HepG2 (cell line): Measurements from ENCODE around the gene FHIT. TPM values are rescaled to one million over a fixed set of nuclear protein-coding genes. Genes with fewer than 3 reads are reported as not detected.

Source experiments
- ATAC-seq: fragments of 200-7000 bp; cut with Tn5 transposase; 3 replicates; pipeline ENCODE4 v1.9.1; 2020; ENCODE audit warnings: mild to moderate bottlenecking, moderate library complexity
- BruUV-seq: library from RNA; stranded (reverse); fragments of 400-500 nt; replicated peaks from 2 replicates; lab custom pipeline; 2021; lab: Mats Ljungman, UMichigan
- CTCF ChIA-PET: fragments of 300-600 bp; formaldehyde crosslinking; extraction: SDS; loops from one replicate; lab custom pipeline; 2021; ENCODE audit warnings: low total read pairs, inconsistent platforms, low intra/inter-chr PET ratio; lab: Yijun Ruan, JAX
- POLR2A ChIA-PET: fragments of 350-600 bp; sonication (Branson Sonifier 250); formaldehyde crosslinking; loops from one replicate; lab custom pipeline; 2020; ENCODE audit warnings: antibody characterized with exemption, inconsistent platforms; lab: Yijun Ruan, JAX
- DNase-seq: peaks from one replicate; pipeline ENCODE4 v3.0.0-alpha.2; 2015; ENCODE audit warnings: low spot score
- FAIRE-seq: peaks from 3 replicates; lab custom pipeline; 2011; peaks lifted over from hg19 to GRCh38; lab: Jason Lieb, UNC
- H2AFZ ChIP-seq: one replicate; pipeline ENCODE4 v1.6.1; 2011; ENCODE audit warnings: low read length, inconsistent platforms
- H3K27ac ChIP-seq: fragments of 300-600 bp; 3 replicates; pipeline ENCODE4 v1.8.0; 2011; ENCODE audit warnings: mixed run types, mild to moderate bottlenecking, mixed read lengths, low read length, inconsistent platforms; ENCODE audit not compliant: insufficient read depth; ENCODE audit errors: extremely low read length
- H3K27me3 ChIP-seq, 2 experiments: fragments of 200-600 bp in 1 of 2; 2 replicates in 1 of 2; 3 replicates in 1 of 2; pipeline versions ENCODE4 v1.6.0 to v1.8.0; 2011; ENCODE audit warnings: low read length in 2 of 2, mild to moderate bottlenecking in 2 of 2, moderate library complexity in 2 of 2, inconsistent platforms in 1 of 2; ENCODE audit not compliant: insufficient read depth in 2 of 2, control insufficient read depth in 1 of 2
- H3K36me3 ChIP-seq, 2 experiments: fragments of 200-600 bp in 1 of 2; replicated peaks in 1 of 2; 2 replicates in 1 of 2; 3 replicates in 1 of 2; pipeline versions ENCODE4 v1.5.1 to v1.8.0; 2011; ENCODE audit warnings: low read length in 2 of 2, inconsistent platforms in 1 of 2; ENCODE audit not compliant: insufficient read depth in 2 of 2, control insufficient read depth in 1 of 2
- H3K4me1 ChIP-seq: 2 replicates; pipeline ENCODE4 v1.5.1; 2012; ENCODE audit warnings: low read length, inconsistent platforms; ENCODE audit not compliant: insufficient read depth
- H3K4me2 ChIP-seq: 2 replicates; pipeline ENCODE4 v1.6.0; 2011; ENCODE audit warnings: low read depth, low read length, inconsistent platforms
- H3K4me3 ChIP-seq, 3 experiments: fragments of 200-600 bp in 1 of 3; sonication (generic), shearing (Covaris generic) in 1 of 3; replicated peaks in 1 of 3; 2 replicates each; pipeline ENCODE4 v1.5.1; 2011 to 2016; ENCODE audit warnings: low read length in 3 of 3, inconsistent platforms in 2 of 3, low read depth in 2 of 3, mild to moderate bottlenecking in 2 of 3, control low read depth in 1 of 3, mixed read lengths in 1 of 3; ENCODE audit not compliant: insufficient read depth in 1 of 3
- H3K79me2 ChIP-seq: one replicate; pipeline ENCODE4 v1.6.1; 2011; ENCODE audit warnings: low read length, inconsistent platforms; ENCODE audit not compliant: insufficient read depth
- H3K9ac ChIP-seq: 2 replicates; pipeline ENCODE4 v1.6.0; 2011; ENCODE audit warnings: mild to moderate bottlenecking, low read depth, low read length, inconsistent platforms; ENCODE audit not compliant: insufficient read depth
- H3K9me3 ChIP-seq: 2 replicates; pipeline ENCODE4 v1.5.1; 2012; ENCODE audit warnings: mild to moderate bottlenecking, low read length
- H4K20me1 ChIP-seq: 2 replicates; pipeline ENCODE4 v1.6.0; 2011; ENCODE audit warnings: inconsistent platforms, mild to moderate bottlenecking, low read length, moderate library complexity; ENCODE audit not compliant: insufficient read depth
- ARNT ChIP-seq: fragments of 450-650 bp; IDR thresholded peaks from 2 replicates; pipeline ENCODE4 v1.6.1; 2017
- KAT7 ChIP-seq: IDR thresholded peaks from 2 replicates; pipeline ENCODE4 v1.6.1; 2018; ENCODE audit warnings: borderline replicate concordance, missing compliant biosample characterization
- PCBP1 ChIP-seq: fragments of 200-400 bp; formaldehyde crosslinking; IDR thresholded peaks from 2 replicates; pipeline ENCODE4 v1.6.1; 2017; ENCODE audit warnings: mild to moderate bottlenecking, low read depth, low read length, borderline replicate concordance
- PITX1 ChIP-seq: sonication (generic); formaldehyde crosslinking; IDR thresholded peaks from 2 replicates; pipeline ENCODE4 v1.5.1; 2020; ENCODE audit warnings: mild to moderate bottlenecking, missing genetic modification reagents
- PLSCR1 ChIP-seq: sonication (generic); formaldehyde crosslinking; IDR thresholded peaks from 2 replicates; pipeline ENCODE4 v1.5.0; 2020; ENCODE audit warnings: missing genetic modification reagents, mild to moderate bottlenecking, borderline replicate concordance
- REPIN1 ChIP-seq: sonication (generic); formaldehyde crosslinking; IDR thresholded peaks from 2 replicates; pipeline ENCODE4 v1.8.0; 2022; ENCODE audit warnings: missing genetic modification reagents, low read depth, mild to moderate bottlenecking, borderline replicate concordance
- SRSF4 ChIP-seq: fragments of 200-400 bp; formaldehyde crosslinking; IDR thresholded peaks from one replicate; pipeline ENCODE4 v1.6.1; 2018; ENCODE audit warnings: mild to moderate bottlenecking, low read depth, low read length, moderate library complexity; ENCODE audit not compliant: poor library complexity, severe bottlenecking
- ZFP36 ChIP-seq: fragments of 150-350 bp; IDR thresholded peaks from 2 replicates; pipeline ENCODE4 v1.6.1; 2018; ENCODE audit warnings: borderline replicate concordance, low read length, low read depth; ENCODE audit not compliant: partially characterized antibody
- ZFP36L2 ChIP-seq: sonication (generic); formaldehyde crosslinking; IDR thresholded peaks from 2 replicates; pipeline ENCODE4 v1.4.0; 2020; ENCODE audit warnings: missing genetic modification reagents
- ZMYM2 ChIP-seq: sonication (generic); formaldehyde crosslinking; IDR thresholded peaks from 2 replicates; pipeline ENCODE4 v1.8.0; 2022; ENCODE audit warnings: mild to moderate bottlenecking, missing genetic modification reagents
- ZNF275 ChIP-seq: sonication (generic); formaldehyde crosslinking; IDR thresholded peaks from 2 replicates; pipeline ENCODE4 v1.8.0; 2022; ENCODE audit warnings: missing genetic modification reagents, mild to moderate bottlenecking, inconsistent platforms, borderline replicate concordance
- ZNF484 ChIP-seq: sonication (generic); formaldehyde crosslinking; IDR thresholded peaks from 2 replicates; pipeline ENCODE4 v1.5.1; 2020; ENCODE audit warnings: mild to moderate bottlenecking, low read depth, missing genetic modification reagents, borderline replicate concordance
- ZNF710 ChIP-seq: sonication (generic); formaldehyde crosslinking; IDR thresholded peaks from 2 replicates; pipeline ENCODE4 v1.5.0; 2020; ENCODE audit warnings: mild to moderate bottlenecking, missing genetic modification reagents, borderline replicate concordance
- WGBS: methylation state at CpG from one replicate; pipeline ENCODE4 v1.1.6; 2017; ENCODE audit warnings: low lambda C conversion rate; 5-methylcytosine and 5-hydroxymethylcytosine counted together
- in situ Hi-C: cut with HindIII; loops from 2 replicates; pipeline ENCODE4 v1.10.0; 2017; ENCODE audit warnings: low pct_unique_long_range_greater_than_20kb; ENCODE audit not compliant: extremely low pct_ligation_motif_present
- intact Hi-C: fragments of 100-400 bp; cut with micrococcal nuclease; formaldehyde crosslinking; loops from one replicate; pipeline ENCODE4 v1.10.0; 2022; ENCODE audit not compliant: unreplicated experiment
- polyA plus RNA-seq, 8 experiments: library from polyadenylated mRNA; depleted of rRNA in 3 of 8; stranded (reverse) in 7 of 8; unstranded in 1 of 8; fragments of >200 nt; fragmentation: Illumina TruSeq in 4 of 8; extraction: Trizol in 4 of 8; gene quantifications; 2 replicates each; pipeline versions ENCODE4 v1.2.1 to v1.2.3, GENCODE V29; 2011 to 2016; ENCODE audit warnings: low read depth in 4 of 8, missing spikeins in 1 of 8, mixed read lengths in 1 of 8; ENCODE audit not compliant: insufficient read depth in 1 of 8
- total RNA-seq, 5 experiments: library from RNA; depleted of rRNA; stranded (reverse); fragments of >200 nt; fragmentation: Illumina TruSeq; extraction: Trizol; gene quantifications; 2 replicates each; pipeline ENCODE4 v1.2.3, GENCODE V29; 2016; ENCODE audit warnings: low read depth in 1 of 5

FHIT gene
- total and polyA plus RNA-seq, 2 of the 13 experiments (the other 11 are each of a cell fraction or from before 2014, with no cell fraction given), result 4.0 to 4.6 TPM

- FAIRE-seq, result no peak
- Histone ChIP-seq H3K36me3 (no peaks in the 10 kb centered on the region), H4K20me1 (no peaks in the 10 kb centered on the region), H3K4me3 (no peak overlapping the region), H3K27ac (no peak overlapping the region), H3K9ac (no peak overlapping the region), H2AFZ (no peak overlapping the region), H3K4me2 (no peak overlapping the region), H3K9me3 (no peaks in the 10 kb centered on the region), H3K4me1 (no peaks in the 10 kb centered on the region), H3K79me2 (no peaks in the 10 kb centered on the region), H3K27me3 (no peaks in the 10 kb centered on the region)
- ATAC-seq, result no peak
- no TSS peak for BruUV-seq
- WGBS, result 21% methylated on average over 2 of the region's 2 CpGs
- intact Hi-C loops, result no loop called here
- DNase-seq, result no peak
- POLR2A ChIA-PET, result no interaction called here
- in situ Hi-C loops, result no loop called here
- TF ChIP-seq ZNF484 (CRISPR knock-in tag) (no peak), KAT7 (CRISPR knock-in tag) (no peak), PCBP1 (no peak), ZFP36L2 (CRISPR knock-in tag) (no peak), PITX1 (CRISPR knock-in tag) (no peak), SRSF4 (no peak), PLSCR1 (CRISPR knock-in tag) (no peak), ZMYM2 (CRISPR knock-in tag) (no peak), ZNF710 (CRISPR knock-in tag) (no peak), ZFP36 (no peak), REPIN1 (CRISPR knock-in tag) (no peak), ARNT (no peak), ZNF275 (CRISPR knock-in tag) (no peak)
- CTCF ChIA-PET, result no interaction called here
These were observed 1373.8 kb downstream of the FHIT start for GRCh38 chr3:59877263-59878037.
